GM18507 (cell line): ENCODE data around the gene MAP3K7.

Experiments used
- DNase-seq: peaks from one replicate; pipeline ENCODE4 v3.0.0; 2011; ENCODE audit warnings: low read depth; ENCODE audit not compliant: insufficient read length; ENCODE audit errors: extremely low spot score
- FAIRE-seq: peaks from 2 replicates; lab custom pipeline; 2011; peaks lifted over from hg19 to GRCh38; lab: Jason Lieb, UNC

MAP3K7 gene

DNA sequence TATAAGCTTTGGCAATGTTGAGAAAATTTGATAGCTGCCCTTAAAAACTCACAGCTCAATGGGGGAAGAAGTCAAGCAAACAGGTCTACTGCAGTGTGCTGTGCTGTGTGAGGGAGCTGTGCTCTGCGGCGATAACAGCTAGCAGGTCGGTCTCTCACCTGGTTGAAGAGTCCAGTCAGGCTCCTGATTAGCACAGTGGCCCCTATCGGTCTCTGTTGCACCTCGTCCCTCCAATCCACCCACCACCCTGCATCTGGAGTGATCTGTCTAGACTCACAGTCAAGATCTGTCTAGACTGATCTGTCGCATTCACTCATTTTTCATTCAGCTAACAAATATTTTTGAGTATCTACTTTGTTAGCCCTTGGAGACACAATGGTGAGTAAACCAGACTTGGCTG lies 94.1 kb downstream of the MAP3K7 start:
- FAIRE-seq (no peak), DNase-seq (no peak)

DNA sequence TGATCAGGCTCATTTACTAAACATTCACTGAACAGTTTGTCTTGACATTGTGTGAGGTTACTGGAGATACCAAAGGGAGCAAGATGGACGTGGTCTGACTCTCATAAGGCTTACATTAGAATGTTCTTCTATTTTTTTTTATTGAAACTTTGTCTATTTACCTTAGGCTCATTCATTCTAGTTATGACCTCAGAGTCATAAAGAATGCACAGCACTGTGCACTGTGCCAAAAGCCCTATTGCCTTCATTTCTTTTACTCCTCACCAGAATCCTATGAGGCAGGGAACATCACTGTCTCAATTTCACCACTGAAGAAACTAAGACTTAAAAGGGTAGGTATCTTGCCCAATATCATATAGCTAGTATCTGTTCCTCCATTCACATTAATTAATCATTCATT lies 94.5 kb downstream of the MAP3K7 start:
- no peak for FAIRE-seq
- no peak for DNase-seq

DNA sequence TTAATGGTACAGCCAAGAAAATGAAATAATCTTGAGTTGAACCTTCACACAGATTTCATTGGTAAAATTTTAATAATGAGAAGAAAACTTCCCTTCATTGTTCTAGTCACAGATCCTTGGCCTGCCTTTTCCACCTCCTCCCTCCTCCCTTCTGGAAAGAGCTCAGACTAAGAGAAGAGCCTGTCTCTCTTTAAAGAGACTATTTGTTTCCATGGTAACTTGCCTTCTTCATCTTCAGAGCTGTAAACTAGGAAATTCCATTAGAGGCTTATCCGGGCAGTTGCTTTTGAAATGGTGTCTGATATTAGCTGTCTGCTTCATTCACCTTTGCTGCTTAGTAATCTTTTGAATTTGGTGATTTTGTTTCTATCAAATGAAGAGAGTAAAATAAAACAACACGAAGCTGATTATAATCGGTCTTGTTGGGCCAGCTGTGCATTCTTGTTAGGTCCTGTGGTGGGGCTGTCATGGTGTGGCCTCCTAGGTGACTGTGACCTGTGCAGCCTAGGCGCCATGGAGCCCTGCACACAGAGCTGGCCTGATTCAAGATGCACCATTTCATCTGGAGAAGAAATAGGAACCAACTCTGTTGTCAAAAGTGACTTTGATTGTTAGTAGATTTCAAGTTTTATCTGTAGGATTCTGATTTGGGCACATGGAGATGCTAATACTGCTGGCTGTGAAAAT lies 96.7 kb downstream of the MAP3K7 start:
- no peak for FAIRE-seq
- DNase-seq: no peak

DNA sequence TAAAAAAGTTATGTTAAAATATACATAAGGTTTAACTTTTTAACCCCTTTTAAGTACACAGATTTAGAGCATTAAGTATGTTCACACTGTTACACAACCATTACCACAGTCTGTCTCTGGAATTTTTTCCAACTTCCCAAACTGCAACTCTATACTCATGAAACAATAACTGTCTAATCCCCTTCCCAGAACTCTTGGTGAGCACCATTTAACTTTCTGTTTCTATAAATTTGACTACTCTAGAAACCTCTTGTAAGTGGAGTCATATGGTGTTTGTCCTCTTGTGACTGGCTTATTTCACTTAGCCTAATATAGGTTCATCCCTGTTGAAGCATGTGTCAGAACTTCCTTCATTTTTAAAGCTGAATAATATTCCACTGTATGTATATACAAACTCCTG lies 98.1 kb downstream of the MAP3K7 start:
- FAIRE-seq (no peak), DNase-seq (no peak)

DNA sequence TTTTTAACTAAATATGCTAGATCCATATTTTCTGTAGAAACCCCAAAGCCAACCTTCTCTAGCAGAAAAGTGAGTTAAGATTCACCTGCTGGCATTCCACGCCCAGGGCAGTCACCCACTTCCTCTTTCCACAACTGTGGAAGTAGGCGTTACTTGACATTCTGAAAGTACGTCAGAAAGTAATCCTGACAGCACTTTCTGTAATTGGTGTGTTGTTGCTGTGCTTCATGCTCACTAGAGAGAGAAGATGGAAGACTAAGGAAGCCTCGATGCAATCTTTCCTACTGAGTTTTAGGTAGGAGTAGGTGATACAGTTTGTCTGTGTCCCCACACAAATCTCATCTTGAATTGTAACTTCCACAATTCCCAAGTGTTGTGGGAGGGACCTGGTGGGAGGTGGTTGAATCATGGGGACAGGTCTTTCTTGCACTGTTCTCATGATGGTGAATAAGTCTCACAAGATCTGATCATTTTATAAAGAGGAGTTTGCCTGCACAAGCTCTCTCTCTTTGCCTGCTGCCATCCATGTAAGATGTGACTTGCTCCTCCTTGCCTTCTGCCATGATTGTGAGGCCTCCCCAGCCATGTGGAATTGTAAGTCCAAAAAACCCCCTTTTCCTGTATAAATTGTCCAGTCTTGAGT lies 101.1 kb downstream of the MAP3K7 start:
- FAIRE-seq: no peak
- DNase-seq: no peak

DNA sequence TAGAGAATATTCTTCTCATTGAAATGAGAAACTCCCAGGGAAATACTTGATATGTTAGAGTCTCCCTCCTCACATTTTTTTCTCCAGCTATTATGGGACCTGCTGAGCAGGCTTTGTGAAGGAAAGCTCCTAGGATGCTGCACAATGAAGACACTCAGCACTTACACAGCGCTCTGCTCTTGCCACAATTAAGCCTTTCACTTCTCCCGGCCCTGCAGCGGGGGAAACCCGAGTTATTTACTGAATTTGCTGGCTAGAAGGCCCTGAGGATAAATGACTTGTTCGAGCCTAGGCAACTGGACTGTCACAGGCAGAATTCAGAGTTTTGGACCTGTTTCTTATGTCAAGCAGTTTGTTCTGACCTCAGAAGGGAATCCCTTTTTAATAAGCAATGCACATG lies 102.0 kb downstream of the MAP3K7 start:
- FAIRE-seq (no peak), DNase-seq (no peak)

DNA sequence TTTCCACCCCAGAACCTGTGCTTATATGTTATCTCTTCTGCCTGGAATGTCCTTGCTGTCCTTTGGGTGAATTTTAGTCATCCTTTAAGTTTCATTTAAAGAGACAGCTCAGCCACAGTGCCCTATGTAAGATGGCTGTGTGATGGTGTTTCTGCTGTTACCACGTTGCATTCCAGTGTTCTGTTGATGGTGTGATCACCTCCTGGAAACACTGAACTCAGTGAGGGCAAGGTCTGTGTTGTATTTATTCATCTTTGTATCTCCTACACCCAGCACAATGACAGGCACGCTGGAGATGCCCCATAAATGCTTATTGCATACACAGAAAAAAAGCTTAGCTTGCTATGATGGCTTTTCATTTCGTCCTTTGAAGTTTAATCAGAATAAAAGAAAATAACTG lies 102.5 kb downstream of the MAP3K7 start:
- FAIRE-seq: no peak
- no peak for DNase-seq

DNA sequence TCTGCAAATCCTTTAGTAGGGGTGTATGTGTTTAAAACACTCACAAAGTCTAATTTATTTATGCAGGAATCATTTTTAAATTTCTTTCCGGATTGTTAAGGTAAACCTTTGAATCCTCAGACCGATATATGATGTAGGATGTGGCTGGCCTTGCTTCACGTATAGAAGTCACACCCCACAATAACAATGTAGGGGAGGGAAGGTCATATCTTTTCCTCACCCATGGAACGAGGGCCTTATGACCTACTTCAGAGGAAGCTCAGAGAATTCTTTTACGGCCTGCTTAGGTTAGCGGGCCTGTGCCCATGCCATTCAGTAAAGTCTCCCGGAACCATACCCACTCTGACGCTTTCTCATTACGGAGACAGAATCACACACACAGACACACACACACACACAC lies 102.9 kb downstream of the MAP3K7 start:
- no peak for FAIRE-seq

DNA sequence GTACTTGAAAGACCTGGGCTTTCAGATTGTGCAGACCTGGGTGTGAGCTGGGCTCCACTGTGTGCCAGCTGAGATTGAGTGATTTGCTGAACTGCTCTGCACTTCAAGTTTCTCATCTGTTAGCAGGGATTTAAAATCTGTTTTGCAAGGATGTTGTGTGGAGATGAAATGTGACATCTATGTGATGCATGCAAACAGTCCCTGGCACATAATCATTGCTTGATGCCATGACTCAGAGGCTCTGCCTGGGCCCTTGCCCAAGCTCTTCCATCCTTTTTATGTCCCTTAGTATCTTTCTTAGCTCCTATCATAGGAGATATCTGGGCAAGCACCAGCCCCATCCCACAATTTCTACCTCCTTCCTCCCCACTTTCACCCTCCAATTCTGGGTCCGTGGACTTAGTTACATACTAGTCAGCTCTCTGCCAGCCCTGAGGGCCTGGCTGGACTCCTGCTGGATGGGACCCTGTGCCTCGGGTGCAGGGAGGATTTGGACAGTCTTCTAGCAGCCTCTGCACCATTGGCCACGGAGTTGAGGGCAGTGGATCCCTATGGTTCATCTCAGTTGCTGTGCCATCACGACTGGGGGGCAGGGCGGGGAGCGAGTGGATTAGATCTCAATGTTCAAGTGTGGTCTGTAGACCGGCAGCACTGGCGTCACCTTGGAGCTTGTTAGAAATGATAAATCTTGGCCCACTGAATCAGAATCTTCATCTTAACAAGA lies 103.6 kb downstream of the MAP3K7 start:
- DNase-seq (no peak), FAIRE-seq (no peak)

More for the DNA sequence above, 102.9 kb downstream of the MAP3K7 start:
- DNase-seq: no peak

DNA sequence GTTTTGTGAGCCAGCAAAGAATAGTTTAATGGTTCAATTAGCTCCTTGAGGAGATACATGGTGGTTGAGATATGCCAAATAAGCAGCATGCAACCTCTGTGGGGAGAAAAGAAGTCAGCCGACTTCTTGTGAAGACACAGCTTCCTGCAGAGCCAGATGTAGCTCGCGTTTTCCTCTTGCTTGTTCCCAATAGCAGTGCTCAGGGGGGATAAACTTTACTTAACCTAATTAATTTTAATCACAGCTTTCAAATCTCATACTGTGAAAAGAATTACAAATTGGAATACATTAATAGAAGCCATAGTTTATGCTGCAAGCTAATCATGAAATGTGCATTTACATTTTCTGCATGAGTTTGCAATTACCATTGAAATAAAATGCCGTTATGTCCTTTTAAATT lies 106.2 kb downstream of the MAP3K7 start:
- no peak for DNase-seq
- no peak for FAIRE-seq

DNA sequence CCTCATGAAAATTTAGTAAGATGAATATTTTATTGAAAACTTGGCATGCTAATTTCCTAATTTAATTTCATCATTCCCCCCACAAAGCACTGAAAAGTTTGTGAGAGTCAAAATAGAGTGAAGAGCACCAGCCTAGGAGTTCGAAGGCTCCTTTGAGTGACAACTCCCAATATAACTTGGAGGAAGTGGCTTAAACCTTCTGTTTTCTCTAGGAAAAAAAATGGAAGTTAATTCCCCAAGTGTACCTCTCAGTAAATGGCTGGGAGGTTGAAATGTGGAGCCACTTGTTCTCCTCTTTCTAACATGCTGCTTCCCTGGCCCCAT lies 107.3 kb downstream of the MAP3K7 start:
- no peak for DNase-seq
- no peak for FAIRE-seq

DNA sequence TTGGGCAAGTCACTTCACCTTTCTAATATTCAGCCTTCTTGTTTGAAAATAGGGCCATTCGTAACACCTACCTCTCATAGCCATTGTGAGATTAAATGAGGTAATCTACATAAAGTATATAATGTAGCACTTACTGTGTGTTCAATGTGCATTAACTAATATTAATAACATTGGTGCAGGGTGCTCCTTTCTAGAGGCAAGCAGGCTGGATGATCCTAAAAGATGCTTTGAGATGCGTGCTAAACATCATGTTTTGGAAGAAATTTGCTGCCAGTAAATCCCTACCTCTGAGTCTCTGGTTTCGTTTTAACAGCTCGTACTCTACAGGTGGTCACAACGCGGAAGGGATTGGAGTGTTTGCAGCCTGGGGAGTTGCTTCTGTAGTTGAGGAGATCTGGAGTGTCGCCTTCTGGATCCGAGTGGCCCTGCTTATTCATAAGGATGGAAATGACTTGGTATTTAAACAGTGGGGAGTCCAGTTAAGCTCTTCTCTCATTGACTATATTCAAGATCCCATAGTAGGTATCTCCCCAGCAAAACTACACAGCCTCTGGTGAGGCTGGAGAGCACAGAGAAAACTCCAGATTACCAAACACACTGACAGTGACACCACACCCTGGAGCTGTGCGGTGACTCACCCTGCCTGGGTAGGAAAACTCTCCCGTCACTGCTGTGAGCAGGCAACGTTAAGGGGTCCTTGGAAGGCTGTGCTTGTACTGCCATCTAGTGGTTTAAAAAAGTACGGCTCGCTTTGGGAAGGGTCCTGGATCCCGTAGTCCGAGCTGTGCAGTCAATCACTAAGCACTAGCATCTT lies 107.9 kb downstream of the MAP3K7 start:
- FAIRE-seq: peak; percentile 86

DNA sequence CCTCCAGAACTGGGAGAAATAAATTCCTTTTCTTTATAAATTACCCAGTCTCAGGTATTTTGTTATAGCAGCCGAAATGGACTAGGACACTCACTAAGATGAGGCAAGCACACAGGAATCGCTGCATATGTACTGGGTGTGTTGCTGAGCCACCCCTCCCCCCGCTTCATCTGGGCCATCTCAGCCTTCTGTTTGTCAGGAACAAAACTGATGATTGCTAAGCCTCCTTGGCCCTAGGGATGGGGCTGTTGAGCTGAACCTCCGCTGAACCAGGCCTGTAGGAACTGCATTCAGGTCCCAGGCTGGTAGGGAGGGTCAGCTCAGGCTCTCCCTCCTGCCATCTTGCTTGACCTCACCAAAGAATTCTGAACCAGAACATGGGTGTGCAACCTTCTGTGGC lies 108.6 kb downstream of the MAP3K7 start:
- DNase-seq (no peak), FAIRE-seq (no peak)

More for the DNA sequence above, 107.9 kb downstream of the MAP3K7 start:
- peak; percentile 22 for DNase-seq

DNA sequence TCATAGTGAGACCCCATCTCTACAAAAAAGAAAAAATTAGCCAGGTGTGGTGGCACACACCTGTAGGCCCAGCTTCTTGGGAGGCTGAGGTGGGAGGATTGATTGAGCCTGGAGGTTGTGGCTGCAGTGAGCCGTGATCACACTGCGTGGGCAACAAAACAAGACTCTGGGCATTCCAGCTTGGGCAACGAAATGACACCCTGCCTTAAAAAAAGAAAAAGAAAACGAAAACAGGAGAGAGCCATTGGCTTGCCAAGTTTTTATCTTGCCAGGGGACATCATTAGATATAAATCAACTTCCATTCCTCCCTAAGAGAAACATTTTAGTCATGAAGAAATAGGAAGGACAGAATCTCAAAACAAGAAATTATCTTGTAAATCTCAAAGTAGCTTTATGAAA lies 109.5 kb downstream of the MAP3K7 start:
- no peak for FAIRE-seq
- DNase-seq: no peak

DNA sequence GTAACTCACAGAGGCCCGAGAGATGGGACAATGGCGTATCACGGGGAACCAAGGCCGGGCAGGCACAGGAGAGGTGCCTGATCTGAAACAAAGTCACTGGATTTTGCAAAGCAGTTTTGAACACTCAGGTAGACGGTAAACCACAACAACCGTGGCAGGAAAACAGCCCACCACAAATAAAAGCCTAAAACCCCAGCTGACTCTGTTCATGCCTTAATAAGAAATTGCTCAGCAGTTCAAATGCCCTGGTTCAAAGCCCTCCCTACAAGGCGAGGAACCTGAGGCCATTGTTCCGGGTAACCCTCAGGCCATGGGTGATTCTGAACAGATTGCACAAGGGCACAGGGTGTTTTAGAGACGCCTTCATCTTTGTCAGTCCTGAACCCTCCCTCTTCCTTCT lies 114.2 kb downstream of the MAP3K7 start:
- DNase-seq: no peak
- FAIRE-seq: peak; percentile 67

DNA sequence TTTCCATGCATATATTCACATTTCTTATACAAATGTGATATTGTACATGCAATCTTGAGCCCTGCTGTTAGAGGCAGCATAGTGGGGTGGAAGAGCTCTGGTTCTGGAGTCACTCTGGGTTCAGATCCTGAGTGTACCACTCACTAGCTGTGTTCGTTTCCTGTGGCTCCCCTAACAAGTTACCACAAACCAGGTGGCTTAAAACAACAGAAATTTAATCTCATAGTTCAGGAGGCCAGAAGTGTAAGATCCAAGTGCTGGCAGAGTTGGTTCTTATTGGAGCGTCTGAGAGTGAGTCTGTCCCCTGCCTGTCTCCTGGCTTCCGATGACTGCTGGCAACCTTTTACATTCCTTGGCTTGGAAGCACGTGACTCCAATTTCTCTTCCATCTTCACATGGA lies 115.6 kb downstream of the MAP3K7 start:
- no peak for DNase-seq
- FAIRE-seq: no peak

DNA sequence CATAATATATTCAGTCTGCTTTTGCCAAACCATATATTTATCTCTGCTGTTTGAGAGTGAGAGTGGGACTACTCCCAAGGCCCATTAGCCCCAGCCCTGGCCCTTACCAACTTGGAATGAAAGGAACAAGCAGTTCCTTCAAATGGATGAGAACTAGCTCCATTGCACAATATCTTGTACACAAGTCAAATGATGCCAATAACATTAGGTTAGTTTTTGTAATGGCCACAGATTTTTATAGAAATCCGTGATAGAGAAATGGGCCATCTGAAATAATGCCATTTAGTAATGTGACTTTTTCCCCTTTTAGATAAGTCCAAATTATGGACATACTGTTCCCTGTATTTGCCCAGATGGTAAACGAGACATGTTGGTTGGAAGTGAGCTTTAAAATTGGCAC lies 117.0 kb downstream of the MAP3K7 start:
- no peak for FAIRE-seq
- DNase-seq: no peak

DNA sequence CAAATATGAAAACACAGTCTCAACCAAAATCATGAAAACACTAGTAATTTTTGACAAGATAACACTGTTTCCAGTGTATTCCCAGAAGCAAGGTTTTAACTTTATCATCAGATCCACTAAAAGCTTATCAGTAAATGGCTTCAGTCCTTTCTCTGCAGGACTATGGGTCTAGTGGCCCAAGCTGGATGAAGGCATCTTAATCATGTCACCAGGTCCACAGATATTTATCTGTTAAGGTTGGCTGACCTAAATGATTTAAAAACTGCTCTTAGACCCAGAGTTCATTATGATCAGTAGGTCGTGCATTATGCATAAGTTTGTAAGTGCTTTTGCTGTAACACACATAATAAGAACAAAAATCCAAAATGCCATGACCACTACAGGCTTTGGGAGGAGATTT lies 118.0 kb downstream of the MAP3K7 start:
- FAIRE-seq: no peak

DNA sequence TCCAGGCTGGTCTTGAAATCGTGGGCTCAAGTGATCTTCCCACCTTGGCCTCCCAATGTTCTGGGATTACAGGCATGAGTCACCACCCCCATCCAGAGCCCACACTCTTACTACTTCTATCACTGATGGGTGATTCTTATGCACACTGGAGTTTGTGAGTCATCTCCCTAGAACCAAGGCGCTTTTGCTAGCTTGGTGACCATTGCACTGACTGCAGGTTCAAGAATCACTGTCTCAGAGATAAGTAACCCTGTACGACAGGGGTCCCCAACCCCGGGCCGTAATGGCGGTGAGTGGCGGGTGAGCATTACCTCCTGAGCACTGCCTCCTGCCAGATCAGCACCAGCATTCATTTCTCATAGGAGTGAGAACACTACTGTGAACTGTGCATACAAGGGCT lies 118.8 kb downstream of the MAP3K7 start:
- FAIRE-seq (no peak), DNase-seq (no peak)

More for the DNA sequence above, 118.0 kb downstream of the MAP3K7 start:
- DNase-seq: no peak

DNA sequence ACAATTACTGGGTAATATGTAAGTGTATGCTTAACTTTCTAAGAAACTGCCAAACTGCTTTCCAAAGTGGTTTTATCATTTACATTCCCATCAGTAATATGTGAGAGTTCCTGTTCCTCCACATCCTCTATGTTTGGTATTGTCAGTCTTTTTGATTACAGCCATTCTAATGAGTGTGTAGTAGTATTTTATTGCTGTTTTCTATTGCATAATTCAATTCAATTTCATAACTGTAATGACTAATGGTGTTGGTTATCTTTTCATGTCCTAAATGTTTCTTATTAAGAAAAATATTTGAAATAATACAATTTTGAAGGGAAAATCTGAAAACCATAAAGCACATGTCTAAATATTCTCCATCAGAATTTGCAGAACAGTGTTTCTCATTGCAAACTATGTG lies 119.3 kb downstream of the MAP3K7 start:
- no peak for FAIRE-seq
- no peak for DNase-seq
